NCI-H2029 treated with DMSO at 0.1 percent for 48 hours (cell line): ENCODE data around the gene ADAMTSL3.

Source experiments
- DNase-seq: peaks from one replicate; lab custom pipeline; 2025; lab: John Stamatoyannopoulos, UW

The ADAMTSL3 gene

DNA sequence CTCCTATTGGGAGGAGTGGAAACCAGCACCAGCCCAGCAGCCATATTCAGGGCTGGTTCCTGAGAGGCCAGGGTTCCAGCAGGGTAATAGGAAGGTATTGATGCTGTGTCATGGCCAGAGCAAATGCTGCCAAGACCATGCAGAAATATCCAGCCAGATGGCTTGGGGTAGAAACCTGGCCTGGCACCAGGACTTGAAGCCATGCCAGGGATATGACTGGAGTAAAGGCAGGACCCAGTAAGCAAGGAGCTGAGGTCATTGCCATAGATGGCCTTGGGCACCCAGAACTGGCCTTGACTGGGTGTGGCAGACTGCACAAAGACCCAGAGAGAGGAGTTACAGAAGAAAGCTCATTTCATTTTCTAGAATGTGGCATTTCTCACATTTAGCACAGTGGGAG is 324.1 kb downstream of the ADAMTSL3 start:
- no peak for DNase-seq

DNA sequence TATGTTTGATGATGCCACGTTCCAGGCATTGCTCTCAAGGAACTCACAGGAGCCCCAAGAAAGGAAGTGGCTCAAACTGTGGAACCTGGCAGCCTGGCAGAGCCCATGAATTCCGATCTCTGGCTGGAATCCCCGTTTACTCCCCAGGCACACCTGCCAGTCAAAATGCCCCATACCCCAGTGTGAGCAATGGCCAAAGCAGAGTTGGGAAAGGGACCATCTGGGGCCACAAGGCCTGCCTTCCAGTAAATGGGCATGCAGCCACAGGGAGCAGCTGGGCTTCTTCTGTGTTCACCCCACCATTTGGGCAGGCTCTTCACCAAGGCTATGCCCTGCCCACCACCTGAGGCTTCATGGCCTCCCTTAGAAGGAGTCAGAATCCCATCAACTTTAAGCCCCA is 324.7 kb downstream of the ADAMTSL3 start:
- no peak for DNase-seq

DNA sequence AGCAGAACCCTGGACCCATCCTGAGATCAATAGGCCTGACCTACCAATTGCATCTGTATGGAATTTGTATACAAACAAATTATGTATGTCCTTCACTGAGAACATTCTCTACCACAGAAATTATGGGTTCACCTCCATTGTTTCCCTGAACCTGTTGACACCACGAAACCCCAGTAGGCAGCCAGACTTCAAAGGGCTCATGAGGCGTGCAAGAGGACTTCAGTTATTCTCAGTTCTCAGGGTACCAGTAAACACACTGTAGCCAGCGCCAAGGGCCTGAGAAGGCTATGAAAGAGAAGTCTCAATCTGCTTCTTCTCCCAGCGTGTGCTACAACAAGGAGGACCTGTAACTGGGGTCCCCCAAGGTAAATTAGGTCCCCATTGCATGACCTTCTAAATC is 326.7 kb downstream of the ADAMTSL3 start:
- DNase-seq = no peak

DNA sequence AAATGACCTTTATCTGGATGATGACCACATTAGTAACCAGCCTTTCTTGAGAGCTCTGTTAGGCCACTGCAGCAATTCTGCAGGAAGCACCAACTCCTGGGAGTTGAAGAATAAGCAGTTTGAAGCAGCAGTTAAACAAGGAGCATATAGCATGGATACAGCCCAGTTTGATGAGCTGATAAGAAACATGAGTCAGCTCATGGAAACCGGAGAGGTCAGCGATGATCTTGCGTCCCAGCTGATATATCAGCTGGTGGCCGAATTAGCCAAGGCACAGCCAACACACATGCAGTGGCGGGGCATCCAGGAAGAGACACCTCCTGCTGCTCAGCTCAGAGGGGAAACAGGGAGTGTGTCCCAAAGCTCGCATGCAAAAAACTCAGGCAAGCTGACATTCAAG is 328.8 kb downstream of the ADAMTSL3 start:
- DNase-seq = no peak

DNA sequence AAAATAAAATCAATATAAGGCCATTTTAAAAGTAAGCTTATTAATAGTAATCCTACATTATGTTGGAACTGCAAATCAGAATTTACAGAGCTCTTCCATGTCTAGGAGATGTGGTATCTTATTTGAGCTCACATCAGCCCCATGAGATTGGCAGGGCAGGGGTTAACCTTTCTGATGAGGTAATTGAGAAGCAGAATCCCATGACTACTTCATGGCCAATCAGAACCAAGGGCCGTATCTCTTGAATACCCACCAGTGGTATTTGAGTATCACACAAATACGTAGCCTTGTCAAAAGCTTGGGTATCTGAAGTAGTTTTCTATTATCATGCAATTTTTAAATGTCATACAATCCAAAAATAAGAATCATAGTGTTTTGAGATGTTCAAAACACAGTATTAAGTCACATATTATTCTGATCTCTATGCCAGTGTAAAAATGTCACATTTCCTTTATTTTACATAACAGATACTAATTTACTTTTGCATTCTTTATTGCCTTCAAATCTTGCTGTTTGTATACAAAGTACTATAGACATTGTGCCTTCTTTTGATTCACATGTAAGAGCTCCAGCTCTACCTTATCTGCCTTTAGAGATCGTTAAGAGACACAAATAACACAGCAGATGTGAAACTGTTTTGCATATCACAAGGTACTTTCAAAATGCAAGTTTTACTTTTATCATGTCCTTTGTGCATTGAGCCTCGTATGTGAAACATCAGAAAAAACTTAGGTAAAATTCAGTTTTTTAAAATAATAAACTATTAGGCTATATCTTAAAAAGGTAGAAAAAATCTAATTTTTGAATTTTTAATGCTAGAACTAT is 329.9 kb downstream of the ADAMTSL3 start:
- DNase-seq = no peak

DNA sequence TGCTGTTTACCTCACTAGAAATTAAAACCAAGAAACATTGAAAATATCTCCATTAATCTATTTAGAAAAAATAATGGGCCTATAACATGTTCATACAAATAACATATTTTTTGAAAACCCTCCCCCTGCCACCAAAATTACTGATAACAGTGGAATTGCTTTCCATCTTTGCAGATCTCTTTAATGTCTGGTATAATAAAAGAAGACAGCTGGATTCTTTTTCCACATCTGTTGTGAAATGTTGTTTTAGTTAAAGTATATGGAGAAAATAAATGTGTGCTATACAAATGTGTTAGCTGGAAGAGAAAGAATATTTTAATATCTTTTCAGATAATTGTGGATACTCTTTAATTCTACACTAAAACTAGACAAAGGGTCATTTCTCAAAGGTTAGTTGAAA is 330.7 kb downstream of the ADAMTSL3 start:
- no peak for DNase-seq

DNA sequence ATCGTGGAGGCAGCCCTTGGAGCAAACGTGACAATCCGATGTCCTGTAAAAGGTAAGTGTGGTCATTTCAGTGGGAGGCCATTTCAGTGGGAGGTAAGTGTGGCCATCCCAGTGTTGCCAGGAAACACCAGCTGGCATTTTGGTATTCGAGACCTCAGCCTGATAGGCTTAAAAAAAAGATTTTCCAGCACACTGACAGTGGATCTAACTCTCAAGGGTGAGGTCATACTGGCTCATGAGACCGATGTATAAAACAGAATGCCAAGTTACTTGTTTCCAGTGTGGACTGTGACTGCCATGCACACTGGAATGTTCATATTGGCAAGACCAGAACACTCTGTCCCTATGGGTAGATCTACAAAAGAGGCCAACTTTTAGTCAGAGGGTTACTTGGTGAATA is 337.2 kb downstream of the ADAMTSL3 start:
- no peak for DNase-seq

DNA sequence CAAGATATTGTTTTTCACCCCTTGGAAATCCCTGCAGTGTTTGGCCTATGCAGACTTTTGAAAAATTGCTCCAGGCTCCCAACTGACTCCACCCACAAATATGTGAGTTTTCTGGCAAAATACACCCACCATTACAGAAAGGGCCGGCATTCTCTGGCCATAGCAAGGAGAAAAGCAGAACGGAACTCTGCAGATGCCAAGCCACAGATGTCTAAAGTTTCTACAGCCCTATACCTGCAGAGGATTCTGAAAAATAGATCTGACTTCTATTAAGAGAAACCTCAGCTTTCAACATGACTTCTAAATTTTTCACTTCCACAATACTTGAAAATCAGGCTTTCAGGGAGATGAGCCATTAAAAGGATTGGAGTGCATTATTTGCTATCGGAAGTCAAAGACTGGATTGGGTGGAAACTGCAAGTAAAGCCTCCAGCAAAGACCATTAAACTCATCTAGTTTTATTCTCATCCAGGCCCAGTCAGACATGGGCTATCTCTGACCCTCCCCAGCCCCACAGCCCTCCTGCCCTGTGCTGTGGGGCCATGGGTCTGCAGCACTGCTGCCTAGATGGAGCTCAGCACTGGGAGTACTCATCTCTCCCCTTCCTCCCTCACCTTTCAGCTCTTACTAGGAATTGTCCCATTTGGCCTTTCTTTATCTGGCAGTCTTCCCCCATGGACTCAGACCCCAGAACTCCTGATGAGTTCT is 338.6 kb downstream of the ADAMTSL3 start:
- no peak for DNase-seq

DNA sequence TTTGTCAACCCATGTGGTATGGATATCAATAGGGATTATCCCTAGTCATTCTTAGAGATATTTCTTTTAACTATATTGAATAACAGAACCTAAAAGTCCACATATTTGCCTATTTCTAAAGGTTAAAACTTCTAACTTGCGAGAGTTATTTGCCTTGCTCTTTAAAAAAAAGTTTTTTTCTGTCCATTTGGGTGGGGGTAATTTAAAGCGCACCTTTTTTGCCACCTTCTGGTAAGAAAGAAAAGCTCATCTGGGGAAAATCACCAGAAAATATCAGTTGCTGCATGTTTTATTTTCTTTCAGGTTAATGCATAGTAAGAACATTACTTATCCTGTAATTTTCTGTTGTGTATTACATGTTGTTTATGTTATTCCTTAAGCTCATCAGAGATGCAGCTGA is 339.7 kb downstream of the ADAMTSL3 start:
- DNase-seq = no peak

DNA sequence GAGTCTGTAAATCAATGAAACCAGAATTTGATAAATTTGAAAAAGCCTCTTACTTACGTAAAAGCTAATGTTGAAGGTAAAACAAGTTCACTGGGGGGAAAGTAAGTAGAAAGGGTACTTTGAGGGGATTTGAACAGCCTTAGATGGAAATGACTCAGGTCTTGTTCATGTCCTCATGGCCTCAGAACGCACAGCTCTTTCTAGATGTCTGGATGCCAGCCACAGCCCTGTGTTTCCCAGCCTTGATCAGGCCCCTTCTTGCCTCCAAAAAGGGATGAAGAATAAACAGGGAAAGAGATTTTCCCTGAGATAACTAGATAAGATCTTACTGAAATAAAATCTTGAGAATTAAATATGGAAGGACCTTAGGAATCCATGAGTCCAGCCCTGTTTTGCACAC is 344.6 kb downstream of the ADAMTSL3 start:
- no peak for DNase-seq

DNA sequence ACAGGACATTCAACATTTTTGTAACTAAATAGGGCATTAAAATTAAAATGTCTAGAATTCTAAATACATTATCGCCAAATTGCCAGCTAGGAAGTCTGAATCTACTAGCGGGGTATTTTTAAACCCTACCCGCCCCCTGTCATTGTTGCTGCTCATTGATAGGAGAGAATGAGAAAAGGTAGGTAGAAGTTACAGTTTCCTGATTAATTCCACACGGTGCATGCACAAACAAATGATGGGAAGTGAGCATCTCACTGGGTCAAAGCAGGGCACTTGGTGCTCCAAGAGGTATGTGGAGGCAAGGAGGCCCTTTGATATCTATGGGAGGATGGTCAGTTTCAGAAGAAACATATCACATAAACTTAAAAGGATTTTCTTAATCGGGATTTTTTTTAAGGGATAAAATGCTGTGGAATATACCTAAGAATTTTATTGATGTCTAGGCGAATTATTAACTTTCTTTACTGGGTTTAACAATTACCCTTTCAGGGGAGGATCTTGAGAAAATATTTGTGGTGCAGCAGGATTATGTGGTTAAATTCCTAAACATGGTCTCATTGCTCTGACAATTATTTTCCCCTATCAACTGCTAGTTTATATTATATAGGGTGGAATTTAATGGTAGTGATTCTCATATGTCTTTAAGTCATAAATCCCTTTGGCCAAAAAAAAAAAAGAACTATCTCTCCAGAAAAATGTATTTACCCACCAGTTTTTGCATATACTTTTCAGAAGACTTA is 345.6 kb downstream of the ADAMTSL3 start:
- DNase-seq = no peak

DNA sequence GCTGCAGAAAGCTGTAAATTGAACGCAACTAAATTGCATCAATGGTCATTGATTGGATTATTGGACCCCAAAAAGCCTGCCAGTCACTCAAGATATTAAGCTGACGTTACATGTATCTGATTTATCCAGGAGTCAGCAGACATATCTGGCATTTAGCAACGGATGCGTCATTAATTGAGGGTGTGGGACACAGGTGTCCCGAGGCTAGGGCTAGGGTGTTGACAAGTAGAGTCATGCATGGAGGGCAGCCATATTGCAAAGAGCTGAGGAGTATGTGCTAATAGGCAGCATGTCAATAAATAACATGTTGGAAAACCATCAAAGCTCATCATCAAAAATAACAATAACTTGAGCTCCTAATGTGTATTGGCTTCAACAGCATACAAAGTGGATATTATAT is 347.1 kb downstream of the ADAMTSL3 start:
- DNase-seq = no peak

DNA sequence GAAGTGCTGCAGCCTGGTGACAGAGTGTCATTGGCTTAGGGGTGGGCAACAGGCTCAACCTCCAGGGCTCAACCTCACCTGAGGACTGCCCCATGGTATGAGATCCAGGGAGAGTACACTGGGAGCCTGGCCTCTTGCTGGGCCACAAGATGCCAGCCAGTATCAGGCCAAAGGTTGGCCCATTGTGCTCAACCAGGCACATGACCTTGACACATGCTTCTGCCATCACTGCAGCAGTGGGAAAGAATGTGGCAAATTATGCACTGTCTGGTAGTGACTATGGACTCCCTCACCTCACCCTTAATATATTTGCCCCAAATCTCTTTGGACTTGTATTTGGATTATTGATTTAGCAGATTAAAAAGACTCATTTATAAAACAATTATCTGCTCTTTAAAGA is 347.7 kb downstream of the ADAMTSL3 start:
- no peak for DNase-seq

DNA sequence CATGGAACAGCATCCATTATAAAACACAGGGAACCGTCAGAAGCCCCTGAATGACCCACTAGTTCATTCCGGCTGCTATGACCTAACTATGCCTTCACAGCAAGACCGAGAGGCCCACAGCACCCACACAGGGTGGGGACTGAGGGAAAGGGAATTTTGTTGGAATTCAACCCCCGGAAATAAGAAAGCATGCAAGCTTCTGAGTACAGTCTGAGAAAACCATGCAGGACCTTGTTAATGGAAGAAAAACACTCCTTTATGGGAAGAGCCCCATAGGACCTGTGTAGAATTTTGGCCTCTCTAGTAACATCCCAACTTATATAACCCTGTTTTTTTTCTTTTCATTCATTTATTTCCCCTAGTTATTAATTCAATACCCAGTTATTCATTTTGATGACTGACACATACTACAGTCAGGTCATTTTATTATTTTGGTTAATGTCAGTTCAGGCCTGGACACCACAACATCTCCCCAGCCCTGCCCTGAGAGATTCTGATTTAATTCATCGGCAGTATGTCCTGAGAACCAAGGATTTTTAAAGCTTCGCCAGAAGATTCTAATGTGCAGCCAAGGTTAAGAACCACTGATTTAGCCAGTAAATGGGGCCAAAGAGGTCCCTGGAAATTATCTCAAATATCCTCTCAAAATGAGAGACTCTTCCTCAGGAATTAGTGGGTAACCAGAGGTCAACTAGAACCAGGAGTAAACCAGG is 350.0 kb downstream of the ADAMTSL3 start:
- no peak for DNase-seq

DNA sequence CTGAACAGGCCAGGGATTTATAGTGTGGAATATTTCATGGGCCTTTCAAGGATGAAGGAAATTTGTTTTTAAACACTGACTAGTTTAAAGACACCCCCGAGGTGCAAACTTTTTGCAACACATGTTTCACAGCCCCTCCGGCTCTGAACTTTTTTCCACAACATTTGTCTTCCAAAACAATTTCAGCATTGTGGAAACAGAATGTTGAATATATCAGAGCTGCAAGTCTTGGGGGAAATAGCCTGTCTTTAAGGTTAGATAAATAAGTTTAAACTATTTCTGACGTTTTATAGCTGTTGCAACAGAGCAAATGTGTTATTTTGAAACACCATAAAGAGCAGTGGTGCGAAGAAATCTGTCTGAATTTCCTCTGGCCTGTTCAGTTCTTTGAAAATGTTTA is 352.5 kb downstream of the ADAMTSL3 start:
- no peak for DNase-seq

DNA sequence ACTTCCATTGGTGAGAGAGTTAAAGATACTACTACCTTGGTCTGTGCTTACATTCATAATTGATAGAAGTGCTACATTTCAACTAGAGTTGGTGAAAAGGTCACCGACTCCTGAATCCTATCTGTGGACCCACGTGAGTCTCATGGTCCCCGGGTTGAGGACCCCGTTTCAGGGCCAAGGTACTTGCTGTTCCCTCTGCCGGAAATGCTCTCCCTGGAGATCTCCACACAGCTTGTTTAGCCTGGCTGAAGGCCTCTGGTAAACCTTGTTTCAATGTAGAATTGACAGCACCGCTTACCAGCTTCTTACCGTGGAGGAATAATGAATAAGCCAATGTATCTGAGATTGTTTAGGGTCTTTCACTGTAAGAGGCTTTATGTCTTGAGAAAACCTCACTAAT is 355.7 kb downstream of the ADAMTSL3 start:
- no peak for DNase-seq

DNA sequence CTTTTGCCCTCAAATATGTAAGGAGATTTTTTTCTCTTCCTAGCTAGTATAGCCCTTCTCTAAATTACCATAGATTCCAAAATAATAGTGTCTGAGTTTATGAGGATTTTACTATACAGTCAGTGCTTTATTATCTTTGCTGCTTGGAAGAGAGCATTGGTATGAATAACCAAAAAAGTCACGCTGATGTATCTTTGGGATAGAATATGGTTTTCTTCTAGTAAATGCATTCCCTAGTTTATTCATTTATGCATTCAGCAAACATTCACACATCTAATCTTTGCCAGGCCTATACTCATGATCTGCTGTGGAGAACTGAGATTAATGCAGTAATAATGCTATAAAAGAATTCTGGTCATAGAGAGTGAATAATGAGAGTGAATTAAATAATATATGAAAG is 356.3 kb downstream of the ADAMTSL3 start:
- DNase-seq = no peak

DNA sequence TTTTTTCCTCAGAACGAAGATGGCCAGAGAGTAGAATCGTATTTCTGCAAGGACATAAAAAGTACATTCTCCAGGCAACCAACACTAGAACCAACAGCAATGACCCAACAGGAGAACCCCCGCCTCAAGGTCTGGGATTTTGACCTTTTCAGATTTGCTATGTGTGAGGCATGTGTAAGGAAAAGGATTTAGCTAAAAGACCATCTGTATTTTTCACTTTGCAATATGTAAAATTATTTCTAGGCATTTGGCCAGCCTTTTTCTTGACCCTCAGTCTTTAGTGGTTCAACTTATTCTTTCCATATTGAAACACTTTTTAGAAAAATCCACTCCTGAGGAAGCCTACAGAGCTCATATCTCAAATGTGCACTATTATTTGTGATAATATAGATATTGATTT is 362.4 kb downstream of the ADAMTSL3 start:
- no peak for DNase-seq

DNA sequence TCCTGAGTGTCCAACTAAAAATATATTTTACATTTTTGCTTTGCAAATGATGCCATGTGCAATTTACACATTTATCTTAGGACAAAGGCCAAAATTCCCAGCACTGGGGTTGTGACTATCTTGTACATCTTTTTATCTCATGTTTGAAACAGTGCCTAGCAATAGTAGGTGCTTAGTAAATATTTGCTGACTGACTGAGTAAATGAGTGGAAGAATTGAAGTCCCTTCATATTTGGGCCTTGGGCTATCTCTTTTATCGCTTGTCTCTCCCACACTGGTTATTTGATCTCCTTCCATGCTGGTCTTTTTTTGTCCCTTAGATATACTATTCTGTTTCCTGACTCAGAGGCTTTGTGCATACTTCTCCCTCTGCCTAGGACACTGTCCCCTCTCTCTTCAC is 368.6 kb downstream of the ADAMTSL3 start:
- no peak for DNase-seq

DNA sequence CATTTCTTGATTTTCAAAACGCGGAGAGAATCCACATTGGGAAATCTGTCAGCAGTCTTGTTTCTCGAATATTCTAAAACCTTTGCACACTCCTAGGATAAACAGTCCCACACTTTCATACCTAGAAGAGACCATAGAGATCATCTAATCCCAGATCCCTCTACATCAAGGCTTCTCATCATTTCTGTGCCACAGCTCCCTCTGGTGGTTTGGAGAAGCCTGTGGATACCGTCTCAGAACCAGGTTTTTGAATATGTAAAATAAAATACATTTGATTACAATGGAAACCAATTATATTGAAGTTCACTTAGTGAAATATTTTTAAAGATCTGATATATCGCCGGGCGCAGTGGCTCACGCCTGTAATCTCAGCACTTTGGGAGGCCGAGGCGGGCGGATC is 369.7 kb downstream of the ADAMTSL3 start:
- no peak for DNase-seq

DNA sequence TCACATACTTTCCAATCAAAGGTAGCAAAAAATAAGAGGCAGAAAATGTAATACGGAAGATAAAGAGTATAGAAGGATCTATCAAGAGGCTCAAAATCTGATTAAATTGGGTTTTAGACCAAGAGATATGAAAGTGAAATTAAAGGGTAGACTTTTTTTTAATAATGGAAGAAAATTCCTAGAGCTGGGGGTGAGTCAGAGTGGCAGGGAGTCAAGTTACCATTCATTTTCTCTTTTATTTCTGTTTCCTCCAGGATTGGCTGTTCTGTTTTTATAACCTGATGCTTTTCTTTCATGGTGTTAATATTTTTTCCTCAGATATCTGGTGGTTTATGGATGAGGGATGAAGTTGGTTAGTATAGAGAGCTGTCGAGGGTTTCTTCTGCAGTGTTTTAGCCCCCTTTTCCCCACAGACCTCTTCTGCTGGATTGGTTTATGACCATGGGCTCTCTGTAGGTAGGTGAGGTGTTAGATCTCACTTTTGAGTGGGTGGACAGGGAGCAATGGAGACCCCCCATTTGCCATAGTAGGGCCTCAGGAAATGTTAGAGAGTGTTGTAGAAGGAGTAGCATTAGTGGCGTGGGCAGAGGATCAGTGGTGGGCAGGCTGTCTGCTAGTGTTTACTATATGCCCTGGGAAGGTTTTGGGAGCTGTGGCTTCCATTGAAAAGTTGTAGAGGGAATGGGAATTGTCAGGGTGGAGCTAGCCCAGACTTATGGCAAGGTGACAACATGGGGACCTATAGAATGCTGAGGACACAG is 380.1 kb downstream of the ADAMTSL3 start:
- no peak for DNase-seq
